ENCODE data around the gene PTX4.

Gene PTX4

DNA sequence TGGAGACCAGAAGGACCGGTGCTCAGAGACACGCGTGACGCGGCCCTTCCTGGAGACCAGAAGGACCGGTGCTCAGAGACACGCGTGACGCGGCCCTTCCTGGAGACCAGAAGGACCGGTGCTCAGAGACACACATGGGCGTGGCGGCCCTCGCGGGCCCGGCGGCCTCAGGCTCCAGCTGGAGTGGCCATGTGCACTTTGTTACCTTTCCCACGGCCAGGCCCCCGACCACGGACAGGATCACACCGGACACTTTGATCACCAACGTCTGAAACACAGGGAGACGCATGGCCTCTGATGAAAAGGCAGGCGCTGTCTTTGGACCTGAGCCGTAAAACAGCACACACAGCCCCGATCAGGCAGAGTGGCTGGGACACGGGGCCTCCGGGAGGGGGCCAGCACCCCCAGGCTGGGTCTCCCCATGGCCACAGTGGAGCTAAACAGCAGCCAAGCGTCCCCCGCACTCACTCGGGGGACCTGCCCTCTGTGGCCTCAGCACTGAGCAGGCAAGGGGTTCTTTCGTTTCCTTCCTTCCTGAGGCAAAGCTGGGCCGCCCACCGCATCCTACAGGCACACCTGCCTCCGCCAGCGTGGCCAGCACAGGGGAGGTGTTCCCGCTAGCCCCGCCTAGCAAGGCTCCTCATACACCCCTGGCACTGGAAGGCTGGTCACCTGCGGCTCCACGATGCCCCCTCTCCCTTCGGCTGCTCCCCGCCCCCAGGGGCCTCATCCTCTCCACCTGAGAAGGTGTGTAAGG is 31.1 kb downstream of the PTX4 start:
- DNase-seq = no peak

DNA sequence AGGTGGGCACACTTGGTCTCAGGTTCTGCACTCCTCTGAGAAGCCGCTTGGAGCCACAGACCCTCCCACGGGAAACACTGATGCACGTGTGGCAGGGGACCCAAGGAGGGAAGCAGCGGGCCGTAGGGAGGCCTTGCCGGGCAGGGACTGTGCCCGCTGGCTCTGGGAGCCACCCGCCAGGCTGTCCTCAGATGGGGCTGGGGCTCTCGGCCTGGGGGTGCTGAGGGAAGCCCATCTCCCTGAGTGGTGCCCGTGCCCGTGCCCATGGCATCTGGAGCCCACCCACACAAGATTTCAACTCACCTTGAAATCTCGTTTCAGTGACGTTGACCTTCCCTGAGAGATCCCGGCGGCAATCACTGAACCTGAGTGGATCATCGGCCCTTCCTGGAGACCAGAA is 31.8 kb downstream of the PTX4 start:
- no peak for DNase-seq

DNA sequence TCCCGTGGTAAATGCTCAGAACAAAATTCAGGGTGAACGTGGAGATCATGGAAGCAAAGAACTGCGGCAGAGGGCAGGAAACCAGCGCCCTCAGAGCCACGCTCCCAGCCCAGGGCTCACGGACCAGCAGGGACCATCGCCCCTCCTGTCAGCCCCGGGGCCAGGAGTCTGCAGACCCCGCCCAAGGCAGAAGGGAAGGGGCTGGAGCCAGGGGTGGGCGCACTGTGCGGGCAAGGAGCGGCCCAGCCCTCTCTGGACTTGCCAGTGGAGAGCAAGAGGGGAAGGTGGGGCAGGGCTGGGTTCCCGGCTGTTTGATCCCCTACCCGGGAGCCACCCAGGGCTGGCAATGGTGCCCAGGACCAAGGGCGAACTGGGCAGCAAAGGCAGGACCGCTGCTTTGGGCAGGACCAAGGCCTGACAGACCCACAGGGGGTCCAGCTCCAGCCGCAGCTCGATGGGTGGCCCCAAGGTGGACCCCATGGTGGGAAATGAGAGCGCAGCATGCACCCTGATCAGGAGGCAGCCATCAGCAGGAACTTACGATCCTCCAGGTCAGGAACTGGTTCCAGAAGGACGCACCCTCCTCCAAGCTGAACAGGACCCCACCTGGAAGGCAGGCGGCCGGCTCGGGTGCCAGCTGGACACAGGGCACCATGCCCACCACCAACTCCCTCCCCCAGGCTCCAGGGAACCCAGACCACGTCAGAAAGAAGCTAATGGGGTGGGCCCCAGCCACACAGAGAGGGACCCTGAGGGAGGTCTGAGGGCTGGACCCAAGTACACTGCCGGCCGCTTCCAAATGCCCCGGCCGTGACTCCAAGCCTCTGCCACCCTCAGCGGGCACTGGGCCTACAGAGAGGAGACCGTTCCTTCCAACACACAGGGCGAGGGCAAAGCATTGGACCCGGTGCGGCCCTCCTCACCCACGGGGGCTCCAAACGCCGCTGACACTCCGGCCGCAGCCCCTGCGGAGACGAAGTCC is 33.3 kb downstream of the PTX4 start:
- DNase-seq = no peak

DNA sequence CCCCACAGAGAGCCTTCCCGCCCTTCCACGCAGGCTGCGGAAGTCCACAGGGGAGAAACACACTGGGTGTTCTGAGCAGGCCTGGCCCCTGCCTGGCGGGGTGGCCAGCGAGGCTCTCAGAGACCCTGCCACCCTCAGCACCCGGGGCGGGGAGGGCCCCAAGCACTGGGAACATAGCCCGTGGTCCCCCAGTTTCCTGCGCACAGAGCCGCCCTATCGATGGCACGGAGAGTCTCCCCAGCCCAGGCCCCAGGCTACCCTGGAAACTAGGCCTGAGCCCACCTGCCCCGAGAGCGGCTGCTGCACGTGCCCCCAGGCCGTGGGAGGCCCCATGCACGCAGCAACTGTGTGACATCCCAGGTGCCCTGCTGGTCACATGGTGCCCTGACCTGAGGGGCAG is 34.2 kb downstream of the PTX4 start:
- DNase-seq = no peak

DNA sequence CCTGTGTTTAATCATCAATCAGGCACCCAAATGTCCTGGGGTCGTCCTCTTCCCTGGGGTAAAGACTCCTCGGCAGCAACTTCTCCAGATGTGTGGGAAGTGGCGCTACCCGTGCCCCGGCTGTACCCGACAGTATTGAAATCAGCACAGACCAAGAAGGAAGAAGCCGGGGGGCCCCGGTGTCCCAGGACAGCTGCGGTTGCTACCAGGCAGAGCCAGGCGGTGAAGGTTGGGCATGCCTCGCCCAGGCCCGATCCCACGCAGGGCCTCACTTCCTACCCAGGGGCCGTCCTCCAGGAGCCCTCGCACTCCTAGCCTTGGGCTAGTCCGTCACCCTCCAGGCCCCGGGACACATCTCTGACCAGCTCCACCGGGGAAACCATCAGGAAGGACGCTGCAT is 35.4 kb downstream of the PTX4 start:
- DNase-seq = no peak

DNA sequence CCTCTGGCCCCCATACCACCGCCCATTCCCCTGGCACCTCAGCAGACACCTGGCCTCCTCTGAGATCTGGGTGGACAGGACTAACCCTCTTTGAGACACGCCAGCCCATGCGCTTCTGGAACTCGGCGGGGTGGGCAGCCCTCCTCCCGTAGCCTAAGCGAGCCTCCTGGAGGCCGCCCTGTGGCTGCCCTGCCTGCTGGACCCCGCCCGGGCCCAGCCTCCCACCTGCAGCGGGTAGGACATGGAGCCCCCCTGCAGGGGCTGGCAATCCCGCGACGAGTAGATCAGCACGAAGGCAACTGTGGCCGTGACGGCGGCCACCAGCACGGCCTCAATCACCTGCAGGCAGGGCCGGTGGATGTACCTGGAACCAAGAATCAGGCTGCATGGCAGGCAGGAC is 36.2 kb downstream of the PTX4 start:
- DNase-seq = no peak

DNA sequence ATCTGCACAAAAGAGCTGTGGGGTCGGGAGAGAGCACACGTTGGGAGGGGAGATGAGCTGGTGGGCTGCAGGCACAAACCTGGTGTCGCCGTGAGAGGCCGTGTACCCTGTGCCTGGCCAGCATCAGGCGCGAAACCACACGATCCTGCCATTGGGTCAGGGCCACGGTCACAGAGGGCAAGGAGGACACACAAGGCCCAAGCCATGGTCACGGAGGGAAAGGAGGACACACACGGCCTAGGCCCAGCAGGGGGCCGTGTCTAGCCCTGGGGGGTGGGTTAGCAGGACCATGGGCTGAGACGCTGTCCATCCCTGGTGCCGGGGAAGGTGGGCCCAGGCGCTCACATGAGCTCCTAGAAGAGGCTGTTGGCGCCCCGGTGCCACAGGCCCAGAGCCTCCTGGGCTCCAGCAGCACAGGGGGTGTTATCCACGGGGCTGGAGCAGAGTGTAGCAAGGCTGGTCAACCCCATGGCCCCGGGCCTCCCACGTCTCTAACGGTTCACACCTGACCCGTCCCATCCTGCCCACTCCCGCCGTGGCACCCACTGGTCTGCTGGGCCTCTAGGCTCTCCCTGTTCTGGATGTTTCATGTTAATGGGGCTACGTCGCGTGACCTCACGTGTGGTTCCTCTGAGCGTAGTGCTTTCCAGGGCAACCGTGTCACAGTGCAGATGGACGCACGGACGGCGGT is 36.9 kb downstream of the PTX4 start:
- no peak for DNase-seq

DNA sequence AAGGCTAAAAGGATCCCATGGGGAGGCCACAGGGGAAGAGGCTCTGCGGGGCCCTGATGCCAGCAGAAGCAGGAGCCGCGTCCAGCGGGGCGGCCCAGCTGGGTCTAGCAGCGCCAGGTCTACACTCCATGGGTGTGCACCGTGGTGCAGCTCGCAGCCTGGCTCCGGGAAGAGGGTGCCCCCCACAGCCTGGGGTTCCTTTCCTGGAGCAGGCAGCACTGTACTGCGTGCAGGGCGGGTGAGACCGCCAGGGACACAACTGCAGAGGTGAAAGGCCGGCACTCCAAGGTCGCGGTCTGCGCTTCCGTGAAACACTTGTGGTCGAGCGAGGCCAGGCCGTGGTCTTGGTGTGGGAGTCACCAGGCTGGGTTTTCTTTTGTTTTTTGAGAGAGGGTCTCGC is 37.9 kb downstream of the PTX4 start:
- DNase-seq = no peak

DNA sequence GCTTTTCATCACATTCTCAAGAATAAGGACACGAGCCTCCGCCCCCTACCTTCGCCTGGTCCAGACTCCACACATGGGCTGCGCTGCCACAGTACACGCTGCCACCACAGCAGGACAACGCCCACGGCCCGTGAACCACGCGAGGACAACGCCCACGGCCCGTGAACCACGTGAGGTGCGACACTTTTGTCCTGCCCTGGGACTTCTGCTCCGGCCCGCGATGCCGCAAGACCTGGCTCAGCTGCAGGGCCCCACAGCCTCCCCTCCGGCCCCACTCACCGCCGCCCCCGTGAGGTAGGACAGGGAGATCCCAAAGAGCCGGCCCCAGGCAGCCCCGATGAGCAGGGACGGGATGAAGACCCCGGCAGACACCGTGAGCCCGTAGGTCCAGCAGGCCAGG is 38.5 kb downstream of the PTX4 start:
- no peak for DNase-seq

DNA sequence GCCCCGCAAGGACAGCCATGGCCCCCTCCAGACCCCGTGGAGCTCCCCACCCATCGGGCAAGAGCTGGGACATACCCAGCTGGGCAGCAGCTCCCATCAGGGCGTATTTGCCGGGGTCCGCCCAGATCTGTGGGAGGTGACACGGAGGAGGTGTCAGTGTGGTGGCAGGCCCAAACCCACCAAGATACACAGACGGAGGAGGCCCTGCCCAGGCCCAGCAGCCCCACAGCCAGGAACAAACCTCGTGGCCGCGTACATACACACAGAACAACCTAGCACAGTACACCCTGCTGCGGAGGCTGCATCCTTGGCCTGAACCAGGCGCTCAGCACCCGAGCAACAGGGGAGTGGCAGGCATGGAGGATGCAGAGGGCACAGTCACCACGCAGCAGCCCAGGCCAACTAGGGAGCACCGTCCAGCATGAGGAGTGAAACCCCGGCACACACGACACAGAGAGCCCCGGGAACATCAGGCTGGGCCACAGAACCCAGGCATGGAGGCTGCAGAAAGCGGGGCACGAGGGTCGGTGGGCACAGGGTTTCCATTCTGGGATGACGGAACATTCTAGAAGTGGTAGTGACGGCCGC is 39.4 kb downstream of the PTX4 start:
- DNase-seq = no peak

DNA sequence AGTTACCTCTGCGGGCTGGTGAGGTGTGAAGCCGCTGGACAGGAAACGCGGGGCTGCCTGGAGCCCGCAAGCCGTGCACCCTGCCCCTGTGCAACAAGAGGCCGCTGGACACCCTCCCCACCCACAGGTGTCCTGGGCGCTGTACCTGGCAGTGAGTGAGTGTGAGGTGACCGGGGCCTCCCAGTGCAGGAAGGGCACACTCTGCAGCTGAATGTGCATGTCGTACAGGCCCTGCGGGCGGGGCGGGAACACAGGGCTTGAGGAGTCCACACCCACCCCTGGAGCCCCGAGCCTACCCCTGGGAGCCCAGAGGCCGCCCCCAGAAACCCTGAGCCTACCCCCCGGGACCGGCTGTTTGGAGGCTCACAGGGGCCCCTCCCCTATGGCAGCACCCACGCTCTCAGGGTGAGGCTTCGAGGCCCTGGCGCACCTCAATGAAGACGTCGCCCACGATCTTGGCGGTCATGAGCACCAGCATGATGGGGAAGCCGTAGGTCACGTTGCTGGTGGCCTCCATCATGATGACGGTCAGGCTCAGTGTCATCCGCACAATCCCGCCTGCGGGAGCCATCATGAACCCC is 40.1 kb downstream of the PTX4 start:
- no peak for DNase-seq

DNA sequence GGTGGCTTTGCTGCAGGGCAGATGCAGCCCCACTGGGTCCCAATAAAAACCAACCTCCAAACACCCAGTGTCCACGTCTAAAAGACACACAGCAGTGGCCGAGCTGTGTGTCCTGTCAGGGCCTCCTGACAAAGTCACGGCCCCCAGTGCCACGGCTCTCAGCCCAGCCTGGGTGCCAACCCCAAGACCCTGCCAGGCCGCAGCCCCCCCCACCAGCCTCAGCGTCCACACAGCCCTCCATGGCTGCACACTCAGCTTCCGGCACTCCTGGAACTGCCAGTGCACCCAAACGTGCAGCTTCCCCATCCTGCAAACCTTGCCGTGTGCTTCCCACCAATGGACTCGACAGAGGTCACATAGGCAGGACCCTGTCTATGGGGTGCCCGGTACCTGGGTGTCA is 40.8 kb downstream of the PTX4 start:
- DNase-seq = no peak

DNA sequence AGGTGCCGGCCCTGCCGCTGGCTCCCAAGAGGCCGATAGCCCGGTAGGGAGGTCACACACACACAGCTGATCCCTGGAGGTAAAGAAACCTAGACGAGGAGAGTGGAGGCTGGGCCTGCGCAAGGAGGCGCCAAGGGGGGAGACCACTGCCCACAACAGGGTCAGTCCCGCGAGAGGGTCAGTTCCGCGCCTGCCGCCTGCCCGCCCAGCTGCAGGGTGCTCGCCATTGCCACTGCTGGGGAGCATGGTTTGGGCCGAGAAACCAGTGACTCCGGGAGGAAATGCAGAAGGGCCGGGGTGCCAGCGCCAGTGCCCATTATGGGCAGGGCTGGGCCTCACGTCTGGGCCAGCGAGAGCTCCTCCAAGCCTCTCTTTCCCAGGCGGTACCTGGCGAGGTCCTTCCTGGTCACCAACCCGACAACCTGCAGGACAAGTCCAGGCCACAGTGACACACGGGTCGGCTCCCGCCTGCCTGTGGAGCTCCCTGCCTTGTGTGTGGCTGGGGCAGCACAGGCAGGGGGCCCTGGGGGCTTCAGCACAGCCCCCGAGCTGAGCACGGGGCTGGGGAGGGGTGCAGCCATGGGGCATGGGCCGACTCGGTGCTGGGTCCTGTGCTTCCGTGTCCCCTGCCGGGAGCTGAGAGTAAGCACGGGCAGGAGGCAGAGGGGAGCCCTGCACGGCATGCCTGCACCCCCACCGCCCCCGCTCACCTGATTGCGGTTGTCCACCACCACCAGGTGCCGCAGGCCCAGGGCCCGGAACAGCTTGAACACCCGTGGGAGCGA is 42.3 kb downstream of the PTX4 start:
- DNase-seq = no peak

DNA sequence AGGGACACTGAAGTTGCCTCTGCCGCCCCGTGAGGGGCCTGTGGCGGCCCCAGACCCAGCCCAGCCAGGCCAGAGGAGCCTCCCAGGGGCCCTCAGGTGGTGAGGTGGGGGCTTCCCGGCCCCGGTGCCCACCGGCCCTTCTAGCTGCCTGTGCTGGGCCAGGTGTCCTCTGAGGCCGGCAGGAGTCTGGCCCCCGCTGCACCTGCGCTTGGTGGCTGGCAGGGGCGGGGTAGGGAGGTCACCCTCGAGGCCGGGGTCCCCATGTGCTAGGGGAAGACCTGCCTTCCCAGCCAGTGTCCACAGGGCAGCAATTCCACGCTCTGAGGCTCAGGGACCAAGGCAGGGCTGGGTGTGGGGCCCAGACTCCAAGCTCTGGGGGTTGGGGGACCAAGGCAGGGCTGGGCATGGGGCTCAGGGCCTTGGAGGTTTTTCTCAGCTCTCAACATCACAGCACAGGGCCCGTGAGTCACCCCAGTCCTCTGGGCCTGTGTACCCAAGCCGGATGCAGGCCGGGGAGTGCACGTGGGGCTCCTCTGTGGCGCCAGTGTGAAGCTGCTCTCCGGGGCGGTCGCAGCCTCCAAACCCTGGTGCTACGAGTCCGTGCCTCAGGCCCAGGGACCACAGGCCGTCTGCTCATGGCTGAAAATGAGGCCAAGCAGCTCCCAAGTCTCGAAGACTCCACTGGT is 43.1 kb downstream of the PTX4 start:
- no peak for DNase-seq

DNA sequence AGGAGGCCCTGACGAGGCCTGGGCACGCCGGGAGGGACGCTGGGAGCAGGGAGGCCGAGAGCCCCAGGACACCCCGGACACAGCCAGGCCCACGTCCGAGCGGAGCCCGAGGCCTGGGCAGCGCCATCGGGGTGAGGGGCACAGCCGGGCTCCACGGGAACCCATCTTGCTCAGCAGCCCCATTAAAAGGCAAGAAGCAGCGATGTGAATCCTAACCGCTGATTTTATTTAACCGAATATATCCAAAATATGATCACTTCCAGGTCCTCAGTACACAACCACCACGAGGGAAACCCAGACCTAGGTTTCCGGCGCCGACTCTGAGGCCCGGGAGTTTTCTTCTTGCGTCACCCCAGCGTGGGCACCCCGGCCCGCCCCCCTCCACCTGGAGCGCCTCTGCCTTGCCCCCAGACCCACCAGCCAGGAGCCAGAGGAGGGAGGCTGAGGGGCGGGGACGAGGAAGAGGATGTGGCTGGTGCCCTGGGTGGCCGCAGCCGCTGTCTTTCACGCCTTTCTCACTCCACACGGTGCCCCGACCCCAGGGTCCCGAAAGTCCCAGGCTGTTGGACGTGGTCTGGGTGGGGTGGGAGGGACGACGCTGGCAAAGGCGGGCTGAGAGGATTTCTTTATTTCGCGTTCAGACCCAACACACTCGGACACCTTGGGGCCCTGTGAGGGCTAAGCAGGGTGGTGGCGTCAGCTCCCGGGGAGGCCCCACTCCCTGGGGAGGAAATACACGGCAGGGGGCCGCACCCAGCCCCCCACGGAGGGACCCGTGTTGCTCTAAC is 43.8 kb downstream of the PTX4 start:
- no peak for DNase-seq

DNA sequence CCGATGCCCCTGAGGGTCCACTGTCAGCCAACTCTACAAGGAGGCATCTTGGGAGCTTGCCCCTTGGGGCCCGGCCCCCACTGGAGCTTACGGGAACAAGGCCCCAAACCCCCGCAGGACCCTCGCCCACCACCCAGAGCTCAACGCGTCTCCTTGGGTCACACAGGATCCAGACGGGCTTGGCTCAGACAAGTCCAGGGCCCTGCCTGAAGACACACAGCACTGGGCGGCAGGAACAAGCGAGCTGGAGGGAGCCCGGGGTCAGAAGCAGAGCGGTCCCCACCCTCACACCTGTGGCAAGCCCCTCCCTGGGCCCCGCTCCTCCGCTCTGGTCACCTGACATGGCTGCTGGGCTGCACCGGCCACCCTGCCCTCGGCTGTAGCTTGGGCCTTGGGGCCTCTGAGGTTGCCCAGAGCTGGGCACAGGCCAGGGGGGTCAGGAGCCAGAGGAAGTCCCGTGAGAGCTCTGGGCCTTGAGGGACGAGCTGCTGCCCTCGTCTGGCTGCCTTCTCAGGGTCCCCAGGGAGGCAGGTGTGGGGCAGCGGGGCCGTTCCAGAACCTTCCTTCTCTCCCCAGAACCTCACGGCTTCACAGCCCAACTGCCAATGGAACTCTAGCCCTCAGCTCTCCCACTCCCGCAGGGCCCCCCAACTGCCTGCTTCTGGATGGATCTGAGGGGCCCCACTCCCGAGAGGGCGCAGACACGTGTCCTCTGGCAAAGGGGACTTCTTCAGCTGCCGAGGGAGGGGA is 44.6 kb downstream of the PTX4 start, which contains the start of gene CCDC154:
Gene CCDC154, minus strand, starts transcription at position 577 of the 750 bp plus-strand sequence. Its CDS starts 234 bp downstream, at position 343.
- no peak for DNase-seq

DNA sequence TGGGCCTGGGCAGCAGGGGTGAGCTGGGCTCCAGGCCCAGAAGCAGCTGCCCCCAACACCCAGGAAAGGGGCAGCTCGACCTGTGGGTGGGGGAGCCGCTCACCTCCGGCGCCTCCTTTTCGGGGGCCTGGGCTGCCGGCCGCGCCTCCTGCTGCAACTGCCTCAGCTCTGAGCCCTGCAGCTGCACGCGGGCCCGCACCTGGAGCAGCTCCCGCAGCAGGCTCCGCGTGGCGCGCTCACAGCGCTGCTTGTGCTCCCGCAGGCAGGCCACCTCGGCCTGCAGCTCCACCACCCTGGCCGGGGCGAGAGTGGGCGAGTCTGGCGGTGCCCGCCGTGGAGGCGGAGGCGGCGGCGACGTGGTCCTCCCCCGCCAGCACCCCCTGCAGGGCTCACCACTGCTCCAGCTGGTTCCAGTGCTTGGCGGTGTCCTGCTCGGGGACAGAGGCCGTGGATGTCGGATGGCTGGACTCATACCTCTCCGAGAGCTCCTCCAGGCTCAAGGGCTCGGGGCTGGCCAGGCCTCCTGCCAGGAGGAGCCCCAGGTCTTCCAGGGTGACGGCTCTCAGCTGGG is 45.3 kb downstream of the PTX4 start:
- no peak for DNase-seq

DNA sequence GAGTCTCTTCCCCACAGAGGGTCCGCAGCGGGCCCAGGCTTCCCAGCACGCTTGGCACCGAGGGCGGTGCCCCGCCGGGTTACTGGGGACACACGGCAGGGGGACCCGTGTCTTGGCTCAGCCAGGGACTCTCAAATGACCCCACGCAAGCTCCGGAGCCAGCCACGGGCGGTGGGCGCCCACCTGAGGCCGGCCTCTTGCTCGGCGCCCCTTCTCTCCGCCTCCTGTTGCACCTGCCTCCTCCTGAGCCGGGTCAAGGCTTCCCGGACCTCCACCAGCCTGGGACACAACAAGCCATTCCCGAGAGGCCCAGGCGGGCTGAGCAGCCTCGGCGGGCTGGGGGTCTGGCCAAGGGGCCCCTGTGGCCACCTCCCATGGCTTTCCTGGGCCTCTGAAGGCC is 46.0 kb downstream of the PTX4 start:
- DNase-seq = no peak

DNA sequence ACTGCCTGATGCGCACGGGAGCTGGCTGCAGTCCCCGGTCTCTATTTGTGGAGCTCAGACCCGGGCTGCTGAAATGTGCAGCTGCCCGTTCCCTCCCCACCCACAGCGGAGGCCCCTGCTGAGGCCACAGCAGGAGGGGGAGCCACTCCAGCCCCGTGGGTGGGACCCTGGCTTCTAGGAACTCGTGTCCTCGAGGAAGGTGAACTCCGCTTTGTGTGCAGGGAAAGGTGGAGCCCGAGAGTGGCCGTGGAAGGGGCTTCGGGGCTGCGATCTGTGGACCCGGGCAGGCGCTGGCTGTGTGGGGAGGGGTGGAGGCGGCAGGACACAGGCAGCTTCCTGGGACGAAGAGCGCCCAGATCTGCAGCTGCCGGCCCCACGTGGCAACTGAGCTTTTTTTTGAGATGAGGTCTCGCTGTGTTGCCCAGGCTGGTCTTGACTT is 47.3 kb downstream of the PTX4 start:
- peak in 2 of 3 experiments; percentile 66 to 77 for DNase-seq

Measured in NCI-H1417 (cell line).